ENCODE measurements around the gene LRP1.

DNA sequence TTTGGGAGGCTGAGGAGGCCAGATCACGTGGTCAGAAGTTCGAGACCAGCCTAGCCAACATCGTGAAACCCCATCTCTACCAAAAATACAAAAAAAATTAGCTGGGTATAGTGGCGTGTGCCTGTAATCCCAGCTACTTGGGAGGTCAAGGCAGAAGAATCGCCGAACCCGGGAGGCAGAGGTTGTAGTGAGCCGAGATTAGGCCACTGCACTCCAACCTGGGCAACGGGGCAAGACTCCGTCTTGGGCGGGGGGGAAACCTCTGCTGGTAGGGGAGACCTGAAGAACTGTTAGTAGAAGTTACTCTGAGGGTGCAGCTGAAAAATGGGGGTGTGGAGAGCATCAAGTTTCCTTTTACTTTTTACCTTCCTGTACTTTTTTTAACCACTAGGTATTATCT is 2.2 kb upstream of the LRP1 start:
- TF ChIP-seq POLR2AphosphoS5 (IDR thresholded peaks at IDR 0.05; ENCODE audit: insufficient read depth in 1 of 2, low read depth in 1 of 2), result no peak
- TF ChIP-seq, protein P1, sequence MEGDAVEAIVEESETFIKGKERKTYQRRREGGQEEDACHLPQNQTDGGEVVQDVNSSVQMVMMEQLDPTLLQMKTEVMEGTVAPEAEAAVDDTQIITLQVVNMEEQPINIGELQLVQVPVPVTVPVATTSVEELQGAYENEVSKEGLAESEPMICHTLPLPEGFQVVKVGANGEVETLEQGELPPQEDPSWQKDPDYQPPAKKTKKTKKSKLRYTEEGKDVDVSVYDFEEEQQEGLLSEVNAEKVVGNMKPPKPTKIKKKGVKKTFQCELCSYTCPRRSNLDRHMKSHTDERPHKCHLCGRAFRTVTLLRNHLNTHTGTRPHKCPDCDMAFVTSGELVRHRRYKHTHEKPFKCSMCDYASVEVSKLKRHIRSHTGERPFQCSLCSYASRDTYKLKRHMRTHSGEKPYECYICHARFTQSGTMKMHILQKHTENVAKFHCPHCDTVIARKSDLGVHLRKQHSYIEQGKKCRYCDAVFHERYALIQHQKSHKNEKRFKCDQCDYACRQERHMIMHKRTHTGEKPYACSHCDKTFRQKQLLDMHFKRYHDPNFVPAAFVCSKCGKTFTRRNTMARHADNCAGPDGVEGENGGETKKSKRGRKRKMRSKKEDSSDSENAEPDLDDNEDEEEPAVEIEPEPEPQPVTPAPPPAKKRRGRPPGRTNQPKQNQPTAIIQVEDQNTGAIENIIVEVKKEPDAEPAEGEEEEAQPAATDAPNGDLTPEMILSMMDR (IDR thresholded peaks at IDR 0.05), result no peak
- TF ChIP-seq POLR2A (IDR thresholded peaks at IDR 0.05), result no peak

Data from vagina (tissue), 2 donors.